CD8-positive, alpha-beta memory T cell (primary cell): ENCODE data around the gene VAV3. TPM values are rescaled to one million over a fixed set of nuclear protein-coding genes. Genes with fewer than 3 reads are reported as not detected.

Source experiments
- CTCF ChIA-PET: fragments of 350-600 bp; sonication (Branson Sonifier 250); formaldehyde crosslinking; loops from one replicate; lab custom pipeline; 2021; ENCODE audit warnings: antibody characterized with exemption; lab: Charles Lee
- POLR2A ChIA-PET: fragments of 350-600 bp; sonication (Branson Sonifier 250); formaldehyde crosslinking; loops from one replicate; lab custom pipeline; 2021; ENCODE audit warnings: antibody characterized with exemption; lab: Charles Lee
- DNase-seq, 5 donors: peaks; one replicate each; pipeline versions ENCODE4 v3.0.0 to v3.0.0-alpha.2; 2020 to 2022; ENCODE audit warnings: mixed read lengths in 1 of 5
- H3K27ac ChIP-seq: one replicate; pipeline ENCODE4 v1.7.0; 2013; ENCODE audit warnings: low read depth, mild to moderate bottlenecking, low read length, moderate library complexity
- H3K27me3 ChIP-seq: 2 replicates; pipeline ENCODE4 v1.7.0; 2013; ENCODE audit warnings: low read length, mild to moderate bottlenecking; ENCODE audit not compliant: insufficient read depth, poor library complexity, severe bottlenecking
- H3K36me3 ChIP-seq: 2 replicates; pipeline ENCODE4 v1.7.0; 2013; ENCODE audit warnings: mild to moderate bottlenecking, low read length, moderate library complexity; ENCODE audit not compliant: insufficient read depth
- H3K4me1 ChIP-seq: 2 replicates; pipeline ENCODE4 v1.7.0; 2013; ENCODE audit warnings: mild to moderate bottlenecking, low read length, moderate library complexity; ENCODE audit not compliant: insufficient read depth
- H3K4me3 ChIP-seq: 2 replicates; pipeline ENCODE4 v1.7.0; 2013; ENCODE audit warnings: mild to moderate bottlenecking, low read length
- H3K9me3 ChIP-seq: 2 replicates; pipeline ENCODE4 v1.7.0; 2013; ENCODE audit warnings: mild to moderate bottlenecking, low read length
- H3K27ac Mint-ChIP-seq, 8 donors: one replicate each; pipeline ENCODE4 v1.8.0; 2020 to 2021; ENCODE audit warnings: mixed read lengths in 8 of 8, mild to moderate bottlenecking in 6 of 8, inconsistent platforms in 3 of 8, moderate library complexity in 3 of 8
- H3K27me3 Mint-ChIP-seq, 2 donors: one replicate each; pipeline ENCODE4 v1.8.0; 2020 to 2021; ENCODE audit warnings: mixed read lengths in 2 of 2, mild to moderate bottlenecking in 1 of 2, moderate library complexity in 1 of 2
- H3K36me3 Mint-ChIP-seq, 3 donors: one replicate each; pipeline ENCODE4 v1.8.0; 2020 to 2021; ENCODE audit warnings: mixed read lengths in 3 of 3, inconsistent platforms in 1 of 3, mild to moderate bottlenecking in 1 of 3
- H3K4me1 Mint-ChIP-seq, 3 donors: one replicate each; pipeline ENCODE4 v1.8.0; 2020 to 2021; ENCODE audit warnings: mixed read lengths in 3 of 3, inconsistent platforms in 1 of 3, mild to moderate bottlenecking in 1 of 3
- H3K4me3 Mint-ChIP-seq, 7 donors: one replicate each; pipeline ENCODE4 v1.8.0; 2020 to 2021; ENCODE audit warnings: mixed read lengths in 7 of 7, mild to moderate bottlenecking in 6 of 7, moderate library complexity in 4 of 7, inconsistent platforms in 2 of 7
- H3K9me3 Mint-ChIP-seq, 5 donors: one replicate each; pipeline ENCODE4 v1.8.0; 2020 to 2022; ENCODE audit warnings: mixed read lengths in 5 of 5, mild to moderate bottlenecking in 3 of 5, moderate library complexity in 2 of 5, inconsistent platforms in 1 of 5
- polyA plus RNA-seq: library from polyadenylated mRNA; unstranded; fragments of 300-500 nt; fragmentation: Illumina TruSeq; gene quantifications from one replicate; pipeline ENCODE4 v1.2.3, GENCODE V29; 2021
- total RNA-seq, 2 experiments: library from RNA; stranded (reverse); gene quantifications; one replicate each; pipeline ENCODE4 v1.2.3, GENCODE V29; 2021

Gene VAV3
- total and polyA plus RNA-seq, 3 experiments from 2014 or later: 4.4 to 13.7 (median 4.7) TPM

DNA sequence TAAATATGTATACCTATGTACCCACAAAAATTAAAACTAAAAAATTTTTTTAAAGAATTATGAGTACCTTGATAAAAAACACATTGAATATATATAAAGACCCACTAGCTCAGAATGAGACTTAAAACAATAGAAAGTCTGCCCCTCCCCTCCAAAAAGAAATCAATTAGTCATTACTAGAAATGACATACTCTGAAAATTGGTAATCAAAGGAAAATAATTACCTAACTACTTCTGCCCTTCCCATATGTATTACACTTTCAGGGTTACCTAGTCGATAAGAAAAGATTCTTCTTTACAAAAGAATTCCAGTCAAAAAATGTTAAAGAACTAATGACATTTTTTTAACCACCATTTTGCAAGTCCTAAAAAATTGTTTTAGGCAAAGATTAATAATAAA is 34.7 kb downstream of the VAV3 start:
- POLR2A ChIA-PET: no interaction called here
- H3K27me3 Mint-ChIP-seq: no peaks in the 10 kb centered on the region
- H3K9me3 ChIP-seq: no peaks in the 10 kb centered on the region
- no peak overlapping the region for H3K27ac Mint-ChIP-seq
- no peaks in the 10 kb centered on the region for H3K36me3 ChIP-seq
- CTCF ChIA-PET: no interaction called here
- H3K4me1 ChIP-seq: peaks cover 8% of the 10 kb centered on the region
- peaks cover 41 to 53% (median 46%) of the 10 kb centered on the region in 3 donors for H3K4me1 Mint-ChIP-seq
- DNase-seq: no peak
- no peaks in the 10 kb centered on the region for H3K9me3 Mint-ChIP-seq
- no peak overlapping the region for H3K27ac ChIP-seq
- no peaks in the 10 kb centered on the region for H3K27me3 ChIP-seq
- H3K36me3 Mint-ChIP-seq: peaks cover 0 to 7% (median 5%) of the 10 kb centered on the region in 3 donors
- no peak overlapping the region for H3K4me3 ChIP-seq
- no peak overlapping the region for H3K4me3 Mint-ChIP-seq

- H3K27me3 ChIP-seq: no peaks in the 10 kb centered on the region
- H3K4me1 Mint-ChIP-seq: peaks cover 26 to 38% (median 37%) of the 10 kb centered on the region in 3 donors
- DNase-seq: no peak
- no peaks in the 10 kb centered on the region for H3K9me3 Mint-ChIP-seq
- peak overlapping the region in 2 of 8 donors; percentile 11 to 49 for H3K27ac Mint-ChIP-seq
- ChIA-PET CTCF (no interaction called here), POLR2A (no interaction called here)
- no peaks in the 10 kb centered on the region for H3K36me3 ChIP-seq
- no peak overlapping the region for H3K4me3 ChIP-seq
- no peaks in the 10 kb centered on the region for H3K9me3 ChIP-seq
- H3K36me3 Mint-ChIP-seq: peaks cover 0 to 7% (median 5%) of the 10 kb centered on the region in 3 donors
- H3K27me3 Mint-ChIP-seq: no peaks in the 10 kb centered on the region
- no peaks in the 10 kb centered on the region for H3K4me1 ChIP-seq
- H3K27ac ChIP-seq: no peak overlapping the region
- no peak overlapping the region for H3K4me3 Mint-ChIP-seq
Observed at GRCh38 chr1:107927820-107928219, 37.2 kb downstream of the VAV3 start.

DNA sequence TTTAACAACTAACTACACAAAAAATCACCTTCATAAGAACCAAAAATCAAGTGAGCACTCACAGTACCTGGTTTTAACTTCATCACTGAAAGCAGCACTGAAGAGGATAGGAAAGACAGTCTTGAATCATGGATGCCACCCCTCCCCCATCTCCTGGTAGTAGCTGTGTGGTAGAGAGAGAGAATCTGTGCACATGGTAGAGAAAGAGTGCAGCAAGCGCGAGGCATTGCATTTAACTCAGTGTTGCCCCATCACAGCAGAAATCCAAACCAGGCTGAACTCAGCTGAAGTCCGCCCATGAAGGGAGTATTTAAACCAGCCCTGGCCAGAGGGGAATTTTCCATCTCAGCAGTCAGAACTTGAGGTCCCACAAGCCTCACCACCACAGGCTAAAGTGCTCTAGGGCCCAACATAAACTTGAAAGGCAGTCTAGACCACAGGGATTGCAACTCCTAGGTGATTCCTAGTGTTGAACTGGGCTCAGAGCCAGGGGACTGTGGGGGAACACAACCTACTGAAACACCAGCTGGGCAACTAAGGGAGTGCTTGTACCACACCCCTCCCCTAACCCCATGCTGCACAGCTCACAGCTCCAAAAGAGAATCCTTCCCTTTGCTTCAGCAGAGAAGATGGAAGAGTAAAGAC is 38.4 kb downstream of the VAV3 start:
- Mint-ChIP-seq H3K4me1 (peaks cover 21 to 43% (median 35%) of the 10 kb centered on the region in 3 donors), H3K4me3 (no peak overlapping the region), H3K36me3 (peaks cover 0 to 7% (median 5%) of the 10 kb centered on the region in 3 donors), H3K9me3 (no peaks in the 10 kb centered on the region), H3K27ac (no peak overlapping the region), H3K27me3 (no peaks in the 10 kb centered on the region)
- no peaks in the 10 kb centered on the region for H3K4me1 ChIP-seq
- no peak for DNase-seq
- ChIA-PET POLR2A (no interaction called here), CTCF (no interaction called here)
- H3K27ac ChIP-seq: no peak overlapping the region
- no peak overlapping the region for H3K4me3 ChIP-seq
- H3K9me3 ChIP-seq: no peaks in the 10 kb centered on the region
- no peaks in the 10 kb centered on the region for H3K36me3 ChIP-seq
- no peaks in the 10 kb centered on the region for H3K27me3 ChIP-seq

- POLR2A ChIA-PET: no interaction called here
- H3K9me3 ChIP-seq: no peaks in the 10 kb centered on the region
- peaks cover 0 to 7% (median 5%) of the 10 kb centered on the region in 3 donors for H3K36me3 Mint-ChIP-seq
- DNase-seq: no peak
- no peak overlapping the region for H3K27ac ChIP-seq
- no peak overlapping the region for H3K27ac Mint-ChIP-seq
- H3K4me1 Mint-ChIP-seq: peaks cover 25 to 49% (median 41%) of the 10 kb centered on the region in 3 donors
- no peaks in the 10 kb centered on the region for H3K27me3 Mint-ChIP-seq
- H3K4me1 ChIP-seq: no peaks in the 10 kb centered on the region
- H3K4me3 Mint-ChIP-seq: no peak overlapping the region
- no peaks in the 10 kb centered on the region for H3K36me3 ChIP-seq
- CTCF ChIA-PET: no interaction called here
- no peak overlapping the region for H3K4me3 ChIP-seq
- no peaks in the 10 kb centered on the region for H3K27me3 ChIP-seq
- no peaks in the 10 kb centered on the region for H3K9me3 Mint-ChIP-seq
Observed at GRCh38 chr1:107925565-107925964, 39.4 kb downstream of the VAV3 start.

- Histone ChIP-seq H3K4me1 (no peaks in the 10 kb centered on the region), H3K27ac (no peak overlapping the region), H3K27me3 (no peaks in the 10 kb centered on the region), H3K36me3 (no peaks in the 10 kb centered on the region), H3K9me3 (no peaks in the 10 kb centered on the region), H3K4me3 (no peak overlapping the region)
- peaks cover 0 to 13% (median 3%) of the 10 kb centered on the region in 3 donors for H3K36me3 Mint-ChIP-seq
- H3K9me3 Mint-ChIP-seq: peaks cover 0 to 7% (median 5%) of the 10 kb centered on the region in 5 donors
- H3K27me3 Mint-ChIP-seq: no peaks in the 10 kb centered on the region
- POLR2A ChIA-PET: no interaction called here
- no peak overlapping the region for H3K27ac Mint-ChIP-seq
- CTCF ChIA-PET: interaction anchor here (0.9 kb wide), 1 partner anchor 13 kb away, joined by 3 read pairs; no protein-coding TSS in a partner anchor
- peaks cover 22 to 46% (median 40%) of the 10 kb centered on the region in 3 donors for H3K4me1 Mint-ChIP-seq
- no peak for DNase-seq
- no peak overlapping the region for H3K4me3 Mint-ChIP-seq
Observed at GRCh38 chr1:107920999-107921398, 44.0 kb downstream of the VAV3 start.

DNA sequence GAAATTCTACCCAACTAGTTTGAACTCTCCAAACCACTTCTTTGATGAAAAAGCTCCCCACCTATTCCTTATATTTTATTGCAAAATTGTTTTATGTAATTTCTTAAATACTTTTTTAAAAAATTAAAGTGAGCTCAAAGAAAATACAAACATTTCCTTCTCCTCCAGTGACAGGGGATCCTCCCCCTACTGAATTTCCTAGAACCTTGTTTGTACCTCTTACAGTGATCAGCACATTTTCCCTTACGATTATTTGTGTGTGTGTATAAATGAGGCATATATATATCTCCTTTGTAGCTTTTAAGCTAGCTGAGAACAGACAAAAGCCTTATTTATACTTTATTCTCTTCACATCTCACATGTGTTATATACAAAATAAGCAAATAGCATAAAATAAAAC is 44.4 kb downstream of the VAV3 start:
- peaks cover 0 to 13% (median 3%) of the 10 kb centered on the region in 3 donors for H3K36me3 Mint-ChIP-seq
- ChIA-PET CTCF (interaction anchor here (0.9 kb wide), 1 partner anchor 13 kb away, joined by 3 read pairs; no protein-coding TSS in a partner anchor), POLR2A (no interaction called here)
- Histone ChIP-seq H3K27me3 (no peaks in the 10 kb centered on the region), H3K36me3 (no peaks in the 10 kb centered on the region), H3K9me3 (no peaks in the 10 kb centered on the region), H3K27ac (no peak overlapping the region), H3K4me1 (no peaks in the 10 kb centered on the region), H3K4me3 (no peak overlapping the region)
- H3K4me3 Mint-ChIP-seq: no peak overlapping the region
- no peaks in the 10 kb centered on the region for H3K27me3 Mint-ChIP-seq
- peak overlapping the region in 1 of 8 donors; percentile 10 for H3K27ac Mint-ChIP-seq
- peaks cover 25 to 46% (median 44%) of the 10 kb centered on the region in 3 donors for H3K4me1 Mint-ChIP-seq
- peaks cover 0 to 7% (median 5%) of the 10 kb centered on the region in 5 donors for H3K9me3 Mint-ChIP-seq
- DNase-seq: no peak

GRCh38 chr1:107919953-107920352 is 45.0 kb downstream of the VAV3 start:
- H3K27ac ChIP-seq: no peak overlapping the region
- H3K4me3 ChIP-seq: no peak overlapping the region
- H3K36me3 Mint-ChIP-seq: peaks cover 0 to 13% (median 3%) of the 10 kb centered on the region in 3 donors
- peaks cover 28 to 50% (median 45%) of the 10 kb centered on the region in 3 donors for H3K4me1 Mint-ChIP-seq
- peaks cover 0 to 7% (median 5%) of the 10 kb centered on the region in 5 donors for H3K9me3 Mint-ChIP-seq
- no peaks in the 10 kb centered on the region for H3K27me3 ChIP-seq
- H3K27me3 Mint-ChIP-seq: no peaks in the 10 kb centered on the region
- ChIA-PET POLR2A (no interaction called here), CTCF (interaction anchor here (0.9 kb wide), 1 partner anchor 12 kb away, joined by 3 read pairs; no protein-coding TSS in a partner anchor)
- no peaks in the 10 kb centered on the region for H3K9me3 ChIP-seq
- H3K4me1 ChIP-seq: no peaks in the 10 kb centered on the region
- H3K36me3 ChIP-seq: no peaks in the 10 kb centered on the region
- H3K27ac Mint-ChIP-seq: peak overlapping the region in 4 of 8 donors; percentile 10 to 79 (median 42)
- DNase-seq: no peak
- H3K4me3 Mint-ChIP-seq: peak overlapping the region in 6 of 7 donors; percentile 2 to 53 (median 18)

GRCh38 chr1:107914119-107914765 is 50.7 kb downstream of the VAV3 start:
- no peaks in the 10 kb centered on the region for H3K9me3 ChIP-seq
- DNase-seq: no peak
- POLR2A ChIA-PET: no interaction called here
- Mint-ChIP-seq H3K27me3 (no peaks in the 10 kb centered on the region), H3K4me3 (no peak overlapping the region), H3K9me3 (peaks cover 0 to 7% (median 5%) of the 10 kb centered on the region in 5 donors), H3K4me1 (peaks cover 30 to 44% (median 39%) of the 10 kb centered on the region in 3 donors), H3K27ac (peak overlapping the region in 2 of 8 donors; percentile 20 to 54), H3K36me3 (peaks cover 0 to 13% (median 3%) of the 10 kb centered on the region in 3 donors)
- CTCF ChIA-PET: interaction anchor here (1.6 kb wide), 1 partner anchor 13 kb away, joined by 4 read pairs; no protein-coding TSS in a partner anchor
- no peaks in the 10 kb centered on the region for H3K27me3 ChIP-seq
- H3K27ac ChIP-seq: no peak overlapping the region
- H3K4me3 ChIP-seq: no peak overlapping the region
- no peaks in the 10 kb centered on the region for H3K36me3 ChIP-seq
- no peaks in the 10 kb centered on the region for H3K4me1 ChIP-seq
